PFSK-1 (cell line): ENCODE measurements around the gene SLC25A25.

Experiments used
- FOXP2 ChIP-seq: optimal IDR thresholded peaks from 2 replicates; pipeline ENCODE3; 2011; ENCODE audit warnings: borderline replicate concordance, control low read depth, inconsistent platforms; ENCODE audit not compliant: insufficient read depth; ENCODE audit errors: extremely low read length, extremely low read depth
- POLR2AphosphoS5 ChIP-seq: IDR thresholded peaks from 2 replicates; pipeline ENCODE4 v1.6.1; 2012; ENCODE audit warnings: low read depth, mild to moderate bottlenecking, control low read depth, low read length, moderate library complexity
- SIN3A ChIP-seq: IDR thresholded peaks from 2 replicates; pipeline ENCODE4 v1.6.1; 2012; ENCODE audit warnings: mild to moderate bottlenecking, low read length, moderate library complexity, borderline replicate concordance; ENCODE audit not compliant: insufficient read depth
- TAF1 ChIP-seq: IDR thresholded peaks from 2 replicates; pipeline ENCODE4 v1.6.1; 2012; ENCODE audit warnings: low read length, control low read depth, borderline replicate concordance; ENCODE audit not compliant: insufficient read depth
- TF ChIP-seq, protein P1 (sequence below), 2 experiments: IDR thresholded peaks; 2 replicates each; pipeline versions ENCODE4 v1.6.1 to v1.8.0; 2011 to 2012; ENCODE audit warnings: low read depth in 2 of 2, low read length in 2 of 2, control low read depth in 1 of 2, inconsistent platforms in 1 of 2, mild to moderate bottlenecking in 1 of 2, moderate library complexity in 1 of 2; ENCODE audit not compliant: insufficient read depth in 1 of 2

The SLC25A25 gene

DNA sequence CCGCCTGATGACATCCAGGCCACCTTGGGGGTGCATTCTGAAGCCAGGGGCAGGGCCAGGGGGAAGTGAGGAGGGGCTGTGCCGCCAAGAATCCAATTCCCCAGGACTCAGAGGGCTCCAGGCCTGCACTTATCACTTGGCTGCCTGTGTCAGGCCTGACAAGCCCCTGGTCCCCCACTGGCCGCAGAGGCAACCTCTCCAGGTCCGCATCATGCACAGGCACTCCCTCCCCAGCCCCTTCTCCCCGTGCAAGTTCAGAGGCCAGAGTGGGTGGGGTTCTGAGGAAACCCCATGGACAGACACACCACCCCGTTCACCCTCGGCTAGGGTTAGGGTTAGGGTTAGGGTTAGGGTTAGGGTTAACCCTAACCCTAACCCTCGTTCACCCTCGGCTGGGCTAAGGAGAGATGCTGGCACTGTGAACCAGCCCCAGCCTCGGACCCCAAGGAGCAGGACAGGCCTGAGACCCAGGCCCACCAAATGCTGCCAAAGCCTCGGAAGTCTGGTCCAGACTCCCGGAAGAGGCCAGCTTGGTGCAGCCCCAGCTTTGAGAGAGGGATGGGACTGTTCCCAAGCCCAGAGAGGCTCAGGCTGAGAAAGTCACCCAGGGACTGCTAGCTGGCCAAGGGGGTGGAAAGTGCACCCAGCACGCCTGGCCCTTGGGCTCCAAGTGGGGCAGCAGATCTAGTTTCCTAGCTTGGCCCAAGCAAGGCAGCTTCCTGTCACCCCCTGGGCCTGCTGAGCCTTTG is 86.1 kb downstream of the SLC25A25 start:
- TF ChIP-seq SIN3A = no peak
- no peak for TF ChIP-seq POLR2AphosphoS5
- TF ChIP-seq, protein P1, sequence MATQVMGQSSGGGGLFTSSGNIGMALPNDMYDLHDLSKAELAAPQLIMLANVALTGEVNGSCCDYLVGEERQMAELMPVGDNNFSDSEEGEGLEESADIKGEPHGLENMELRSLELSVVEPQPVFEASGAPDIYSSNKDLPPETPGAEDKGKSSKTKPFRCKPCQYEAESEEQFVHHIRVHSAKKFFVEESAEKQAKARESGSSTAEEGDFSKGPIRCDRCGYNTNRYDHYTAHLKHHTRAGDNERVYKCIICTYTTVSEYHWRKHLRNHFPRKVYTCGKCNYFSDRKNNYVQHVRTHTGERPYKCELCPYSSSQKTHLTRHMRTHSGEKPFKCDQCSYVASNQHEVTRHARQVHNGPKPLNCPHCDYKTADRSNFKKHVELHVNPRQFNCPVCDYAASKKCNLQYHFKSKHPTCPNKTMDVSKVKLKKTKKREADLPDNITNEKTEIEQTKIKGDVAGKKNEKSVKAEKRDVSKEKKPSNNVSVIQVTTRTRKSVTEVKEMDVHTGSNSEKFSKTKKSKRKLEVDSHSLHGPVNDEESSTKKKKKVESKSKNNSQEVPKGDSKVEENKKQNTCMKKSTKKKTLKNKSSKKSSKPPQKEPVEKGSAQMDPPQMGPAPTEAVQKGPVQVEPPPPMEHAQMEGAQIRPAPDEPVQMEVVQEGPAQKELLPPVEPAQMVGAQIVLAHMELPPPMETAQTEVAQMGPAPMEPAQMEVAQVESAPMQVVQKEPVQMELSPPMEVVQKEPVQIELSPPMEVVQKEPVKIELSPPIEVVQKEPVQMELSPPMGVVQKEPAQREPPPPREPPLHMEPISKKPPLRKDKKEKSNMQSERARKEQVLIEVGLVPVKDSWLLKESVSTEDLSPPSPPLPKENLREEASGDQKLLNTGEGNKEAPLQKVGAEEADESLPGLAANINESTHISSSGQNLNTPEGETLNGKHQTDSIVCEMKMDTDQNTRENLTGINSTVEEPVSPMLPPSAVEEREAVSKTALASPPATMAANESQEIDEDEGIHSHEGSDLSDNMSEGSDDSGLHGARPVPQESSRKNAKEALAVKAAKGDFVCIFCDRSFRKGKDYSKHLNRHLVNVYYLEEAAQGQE (IDR thresholded peaks at IDR 0.05; ENCODE audit: insufficient read depth in 1 of 2, low read depth in 2 of 2, low read length in 2 of 2) = no peak
- TF ChIP-seq TAF1 = no peak
- no peak for TF ChIP-seq FOXP2

DNA sequence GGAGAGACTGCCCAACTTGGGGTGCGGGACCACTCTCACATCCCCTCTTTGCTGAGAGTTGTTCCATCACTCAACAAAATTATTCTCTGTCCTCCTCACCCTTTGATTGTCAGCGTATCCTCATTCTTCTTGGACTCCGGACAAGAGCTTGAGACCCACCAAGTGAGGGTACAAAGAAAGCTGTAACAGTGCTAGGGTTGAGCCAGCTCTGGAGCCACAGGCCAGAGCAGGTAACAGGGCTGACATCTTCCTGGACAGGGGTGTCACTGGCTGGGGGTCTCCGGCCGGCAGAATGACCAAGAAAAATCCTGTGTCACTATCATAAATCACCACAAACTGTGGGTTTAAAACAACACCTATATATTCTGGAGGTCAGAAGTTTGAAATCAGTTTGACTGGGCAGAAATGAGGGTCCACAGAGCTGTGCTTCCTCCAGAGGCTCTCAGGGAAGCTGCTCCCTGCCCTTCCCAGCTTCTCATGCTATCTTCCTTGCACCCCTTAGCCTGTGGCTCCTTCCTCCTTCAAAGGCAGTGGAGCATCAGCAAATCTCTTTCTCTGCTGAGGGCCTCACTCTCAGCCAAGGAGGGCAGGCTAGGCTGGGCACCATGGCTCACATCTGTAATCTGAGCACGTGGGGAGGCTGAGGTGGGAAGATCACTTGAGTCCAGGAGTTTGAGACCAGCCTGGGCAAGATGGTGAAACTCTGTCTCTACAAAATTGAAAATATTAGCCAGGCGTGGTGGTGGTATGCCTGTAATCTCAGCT is 87.9 kb downstream of the SLC25A25 start:
- TF ChIP-seq SIN3A (no peak), FOXP2 (no peak), POLR2AphosphoS5 (no peak), TAF1 (no peak)
- TF ChIP-seq, protein P1 (IDR thresholded peaks at IDR 0.05; ENCODE audit: insufficient read depth in 1 of 2, low read depth in 2 of 2, low read length in 2 of 2) = no peak
